Spleen (tissue), 7 donors: ENCODE data around the gene IL10.

Experiments
- POLR2A ChIP-seq, 3 donors: fragments of 450-650 bp; IDR thresholded peaks; one replicate each; pipeline ENCODE4 v1.5.1; 2017; ENCODE audit warnings: antibody characterized with exemption in 3 of 3, mild to moderate bottlenecking in 1 of 3
- POLR2AphosphoS5 ChIP-seq, 3 donors: sonication (generic); formaldehyde crosslinking; IDR thresholded peaks; one replicate each; pipeline ENCODE4 v1.5.1; 2017; ENCODE audit warnings: antibody characterized with exemption in 3 of 3
- TF ChIP-seq, protein P1 (sequence below), 11 experiments: fragments of 200-600 bp in 7 of 11; fragments of 450-650 bp in 4 of 11; sonication (generic) in 4 of 11; IDR thresholded peaks in 8 of 11; conservative IDR thresholded peaks in 3 of 11; 1 replicate in 7 of 11; 2 replicates in 4 of 11; pipeline versions ENCODE4 v1.4.0 to v1.8.0; 2016 to 2021; ENCODE audit warnings: antibody characterized with exemption in 11 of 11, inconsistent platforms in 4 of 11, mild to moderate bottlenecking in 1 of 11
- donor health status: DM: no; HTN: no; CAD: no; lungs with moderate emphysema.
- donor health status: DM: no; HTN: no; CAD: no.
- donor health status: DM: no; HTN: no; CAD: no.

DNA sequence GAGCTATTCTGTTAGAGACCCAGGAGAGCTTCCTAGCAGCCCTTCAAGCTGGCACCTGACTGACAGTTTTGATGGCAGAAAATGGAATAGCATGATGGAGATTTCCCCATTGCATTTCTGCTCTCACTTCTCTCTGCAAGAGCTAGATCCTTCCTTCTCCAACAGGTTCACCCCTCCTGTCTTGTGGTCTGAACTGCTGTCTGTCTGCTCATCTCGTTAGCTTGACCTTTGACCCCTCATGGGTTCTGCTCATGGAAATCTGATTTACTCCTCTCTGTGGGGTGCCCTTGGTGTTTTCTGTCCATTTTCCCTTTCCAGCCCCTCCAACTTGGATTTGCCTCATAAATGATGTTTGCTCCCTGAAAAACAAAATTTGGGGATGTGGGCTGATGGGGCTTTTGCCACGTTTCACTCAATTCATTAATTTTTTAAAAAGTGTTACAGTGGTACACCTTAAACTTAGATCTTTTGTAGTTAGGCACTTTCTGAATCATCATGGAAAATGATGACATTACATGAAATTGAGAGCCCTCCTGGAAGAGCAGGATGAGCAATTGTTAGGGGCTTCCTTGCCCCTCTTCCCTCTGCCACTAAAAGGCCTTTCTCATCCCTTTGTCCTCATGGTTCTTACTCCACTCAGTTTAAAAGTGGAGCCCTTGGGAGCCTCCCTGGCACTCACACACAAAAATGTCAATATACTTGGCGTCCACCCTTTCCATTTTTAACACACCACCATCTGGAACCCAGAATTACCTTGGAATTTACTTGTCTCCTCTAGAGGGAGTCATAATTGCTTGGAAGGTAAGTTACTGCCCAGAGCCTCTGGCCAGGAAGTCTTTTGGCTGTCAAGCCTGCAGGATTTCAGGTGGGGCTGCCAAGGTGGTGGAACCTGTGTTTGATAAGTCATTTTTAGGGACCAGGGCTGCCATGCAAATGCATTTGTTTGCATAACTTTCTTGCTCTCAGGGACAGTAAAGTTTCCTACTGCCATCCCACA, 33.6 kb downstream of the IL10 start:
- TF ChIP-seq, protein P1, sequence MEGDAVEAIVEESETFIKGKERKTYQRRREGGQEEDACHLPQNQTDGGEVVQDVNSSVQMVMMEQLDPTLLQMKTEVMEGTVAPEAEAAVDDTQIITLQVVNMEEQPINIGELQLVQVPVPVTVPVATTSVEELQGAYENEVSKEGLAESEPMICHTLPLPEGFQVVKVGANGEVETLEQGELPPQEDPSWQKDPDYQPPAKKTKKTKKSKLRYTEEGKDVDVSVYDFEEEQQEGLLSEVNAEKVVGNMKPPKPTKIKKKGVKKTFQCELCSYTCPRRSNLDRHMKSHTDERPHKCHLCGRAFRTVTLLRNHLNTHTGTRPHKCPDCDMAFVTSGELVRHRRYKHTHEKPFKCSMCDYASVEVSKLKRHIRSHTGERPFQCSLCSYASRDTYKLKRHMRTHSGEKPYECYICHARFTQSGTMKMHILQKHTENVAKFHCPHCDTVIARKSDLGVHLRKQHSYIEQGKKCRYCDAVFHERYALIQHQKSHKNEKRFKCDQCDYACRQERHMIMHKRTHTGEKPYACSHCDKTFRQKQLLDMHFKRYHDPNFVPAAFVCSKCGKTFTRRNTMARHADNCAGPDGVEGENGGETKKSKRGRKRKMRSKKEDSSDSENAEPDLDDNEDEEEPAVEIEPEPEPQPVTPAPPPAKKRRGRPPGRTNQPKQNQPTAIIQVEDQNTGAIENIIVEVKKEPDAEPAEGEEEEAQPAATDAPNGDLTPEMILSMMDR (IDR thresholded peaks at IDR 0.05 in 8 of 11, conservative IDR thresholded peaks at IDR 0.05 in 3 of 11) = peak in 2 of 11 experiments; percentile 7 to 18
- TF ChIP-seq POLR2AphosphoS5 (IDR thresholded peaks at IDR 0.05) = no peak
- TF ChIP-seq POLR2A (IDR thresholded peaks at IDR 0.05) = no peak
